Activated naive CD8-positive, alpha-beta T cell treated with anti-CD3 and anti-CD28 coated beads, Interleukin-2, amount 10 ng/mL, durations not matched to agents 7 days and 5 days (primary cell): ENCODE measurements around the gene TBXAS1. TPM values are rescaled to one million over a fixed set of nuclear protein-coding genes. Genes with fewer than 3 reads are reported as not detected.
"Not testable (repeated sequence)": the region's sequence is repeated elsewhere in the genome, so short reads cannot be mapped to it uniquely, and the experiment has no call there.

Experiments used
- ATAC-seq: fragments of 150-1000 bp; cut with Tn5 transposase; one replicate; pipeline ENCODE4 v1.10.0; 2021; ENCODE audit warnings: low read depth, moderate library complexity
- POLR2A ChIA-PET: fragments of 350-600 bp; sonication (Branson Sonifier 250); formaldehyde crosslinking; loops from one replicate; lab custom pipeline; 2021; ENCODE audit warnings: antibody characterized with exemption; lab: Charles Lee
- DNase-seq: peaks from one replicate; pipeline ENCODE4 v3.0.0; 2021
- H3K27ac Mint-ChIP-seq: one replicate; pipeline ENCODE4 v1.8.0; 2022; ENCODE audit warnings: mild to moderate bottlenecking, mixed read lengths
- H3K27me3 Mint-ChIP-seq: one replicate; pipeline ENCODE4 v1.8.0; 2022; ENCODE audit warnings: mild to moderate bottlenecking, moderate library complexity, mixed read lengths
- H3K36me3 Mint-ChIP-seq: one replicate; pipeline ENCODE4 v1.8.0; 2021; ENCODE audit warnings: mild to moderate bottlenecking, mixed read lengths
- H3K4me1 Mint-ChIP-seq: one replicate; pipeline ENCODE4 v1.8.0; 2021; ENCODE audit warnings: mixed read lengths
- H3K4me3 Mint-ChIP-seq: one replicate; pipeline ENCODE4 v1.8.0; 2022; ENCODE audit warnings: mild to moderate bottlenecking, moderate library complexity, mixed read lengths
- H3K9me3 Mint-ChIP-seq: one replicate; pipeline ENCODE4 v1.8.0; 2021; ENCODE audit warnings: mixed read lengths
- total RNA-seq, 2 experiments: library from RNA; stranded (reverse); gene quantifications; one replicate each; pipeline ENCODE4 v1.2.3, GENCODE V29; 2021

The TBXAS1 gene
- total RNA-seq, 2 experiments from 2014 or later: 2.1 to 3.0 TPM

DNA sequence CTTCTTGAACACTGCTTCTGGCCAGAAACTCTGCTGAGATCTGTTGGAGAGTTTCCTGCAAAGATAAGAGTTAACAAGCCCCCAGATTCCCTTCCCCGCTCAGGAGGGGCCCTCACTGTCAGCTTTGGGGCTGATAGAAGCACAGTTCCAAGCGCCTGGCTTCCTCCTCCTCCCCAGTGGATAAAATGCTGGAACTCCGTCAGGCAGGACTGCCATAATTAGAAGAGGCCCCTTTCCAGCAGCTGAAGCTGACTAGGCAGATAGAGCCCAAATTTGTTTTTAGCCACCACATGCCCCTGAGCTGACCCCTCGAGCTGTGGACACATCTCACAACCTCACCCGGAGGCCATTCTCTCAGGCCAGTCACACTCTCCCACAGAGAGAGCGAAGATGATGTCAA, 89.4 kb downstream of the TBXAS1 start:
- Mint-ChIP-seq H3K27ac (no peak overlapping the region), H3K4me3 (no peak overlapping the region), H3K4me1 (peaks cover 15% of the 10 kb centered on the region), H3K9me3 (peaks cover 2% of the 10 kb centered on the region), H3K27me3 (peaks cover 4% of the 10 kb centered on the region), H3K36me3 (peaks cover 2% of the 10 kb centered on the region)
- POLR2A ChIA-PET: no interaction called here
- DNase-seq: no peak
- ATAC-seq: no peak

- H3K9me3 Mint-ChIP-seq: peaks cover 2% of the 10 kb centered on the region
- H3K27me3 Mint-ChIP-seq: peaks cover 23% of the 10 kb centered on the region
- H3K4me1 Mint-ChIP-seq: no peaks in the 10 kb centered on the region
- DNase-seq (no peak), ATAC-seq (no peak)
- H3K27ac Mint-ChIP-seq: no peak overlapping the region
- H3K36me3 Mint-ChIP-seq: no peaks in the 10 kb centered on the region
- H3K4me3 Mint-ChIP-seq: no peak overlapping the region
- POLR2A ChIA-PET: no interaction called here
These were observed 94.0 kb downstream of the TBXAS1 start for GRCh38 chr7:139923090-139923489.

GRCh38 chr7:139924461-139924860, 95.4 kb downstream of the TBXAS1 start:
- H3K9me3 Mint-ChIP-seq: no peaks in the 10 kb centered on the region
- no peaks in the 10 kb centered on the region for H3K36me3 Mint-ChIP-seq
- DNase-seq: no peak
- H3K4me1 Mint-ChIP-seq: no peaks in the 10 kb centered on the region
- POLR2A ChIA-PET: no interaction called here
- no peak overlapping the region for H3K4me3 Mint-ChIP-seq
- ATAC-seq: no peak
- no peak overlapping the region for H3K27ac Mint-ChIP-seq
- peaks cover 28% of the 10 kb centered on the region for H3K27me3 Mint-ChIP-seq

- H3K9me3 Mint-ChIP-seq, H3K4me3 Mint-ChIP-seq, H3K27ac Mint-ChIP-seq, DNase-seq, H3K36me3 Mint-ChIP-seq, H3K4me1 Mint-ChIP-seq, ATAC-seq, POLR2A ChIA-PET: not testable (repeated sequence)
- peaks cover 31% of the 10 kb centered on the region for H3K27me3 Mint-ChIP-seq
These were observed 100.2 kb downstream of the TBXAS1 start for GRCh38 chr7:139929221-139929620.

- Mint-ChIP-seq H3K27ac (no peak overlapping the region), H3K4me1 (peaks cover 2% of the 10 kb centered on the region), H3K9me3 (no peaks in the 10 kb centered on the region), H3K4me3 (no peak overlapping the region), H3K27me3 (peaks cover 25% of the 10 kb centered on the region), H3K36me3 (no peaks in the 10 kb centered on the region)
- DNase-seq (no peak), ATAC-seq (no peak)
- POLR2A ChIA-PET: no interaction called here
These were observed 101.4 kb downstream of the TBXAS1 start for GRCh38 chr7:139930286-139930965.

- Mint-ChIP-seq H3K27ac (no peak overlapping the region), H3K9me3 (no peaks in the 10 kb centered on the region), H3K36me3 (no peaks in the 10 kb centered on the region), H3K4me1 (peaks cover 2% of the 10 kb centered on the region), H3K4me3 (no peak overlapping the region), H3K27me3 (peaks cover 19% of the 10 kb centered on the region)
- POLR2A ChIA-PET: interaction anchor here (0.5 kb wide), 1 partner anchor 630 kb away, joined by 4 read pairs; no protein-coding TSS in a partner anchor
- ATAC-seq (no peak), DNase-seq (no peak)
These were observed 102.3 kb downstream of the TBXAS1 start for GRCh38 chr7:139931190-139931934.

DNA sequence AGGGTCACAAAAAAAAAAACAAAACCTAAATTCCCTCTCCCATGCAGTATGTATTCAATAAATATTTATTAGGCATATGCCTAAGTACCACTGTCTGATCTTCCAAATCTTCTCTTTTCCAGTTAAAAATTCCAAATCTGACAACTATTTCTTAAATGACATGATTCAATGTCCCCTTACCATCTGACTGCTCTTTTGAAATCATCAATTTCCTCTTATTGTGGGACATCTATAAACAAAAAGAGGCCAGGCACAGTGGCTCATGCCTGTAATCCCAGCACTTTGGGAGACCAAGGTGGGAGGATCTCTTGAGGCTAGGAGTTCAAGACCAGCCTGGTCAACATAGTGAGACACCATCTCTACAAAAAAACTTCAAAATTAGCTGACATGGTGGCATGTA, 103.5 kb downstream of the TBXAS1 start:
- no peaks in the 10 kb centered on the region for H3K9me3 Mint-ChIP-seq

GRCh38 chr7:139936760-139937310, 107.8 kb downstream of the TBXAS1 start:
- no peak for DNase-seq
- H3K27ac Mint-ChIP-seq: no peak overlapping the region
- peaks cover 3% of the 10 kb centered on the region for H3K27me3 Mint-ChIP-seq
- peaks cover 7% of the 10 kb centered on the region for H3K4me1 Mint-ChIP-seq
- POLR2A ChIA-PET: interaction anchor here (0.6 kb wide), 1 partner anchor 530 kb away, joined by 6 read pairs; no protein-coding TSS in a partner anchor
- no peak for ATAC-seq
- no peak overlapping the region for H3K4me3 Mint-ChIP-seq
- H3K36me3 Mint-ChIP-seq: no peaks in the 10 kb centered on the region
- H3K9me3 Mint-ChIP-seq: no peaks in the 10 kb centered on the region

More for the DNA sequence above, 103.5 kb downstream of the TBXAS1 start:
- Mint-ChIP-seq H3K27ac (no peak overlapping the region), H3K4me1 (peaks cover 4% of the 10 kb centered on the region), H3K36me3 (no peaks in the 10 kb centered on the region), H3K4me3 (no peak overlapping the region), H3K27me3 (peaks cover 12% of the 10 kb centered on the region)
- ATAC-seq (no peak), DNase-seq (no peak)
- POLR2A ChIA-PET: no interaction called here

- Mint-ChIP-seq H3K4me1 (peaks cover 7% of the 10 kb centered on the region), H3K27me3 (peaks cover 6% of the 10 kb centered on the region), H3K36me3 (no peaks in the 10 kb centered on the region), H3K27ac (no peak overlapping the region), H3K9me3 (no peaks in the 10 kb centered on the region), H3K4me3 (no peak overlapping the region)
- POLR2A ChIA-PET: interaction anchor here (0.6 kb wide), 1 partner anchor 362 kb away, joined by 3 read pairs; no protein-coding TSS in a partner anchor
- no peak for DNase-seq
- ATAC-seq: no peak
These were observed 108.7 kb downstream of the TBXAS1 start for GRCh38 chr7:139937715-139938114.

- Mint-ChIP-seq H3K4me3 (no peak overlapping the region), H3K27me3 (peaks cover 6% of the 10 kb centered on the region), H3K36me3 (no peaks in the 10 kb centered on the region), H3K9me3 (peaks cover 3% of the 10 kb centered on the region), H3K4me1 (peaks cover 7% of the 10 kb centered on the region), H3K27ac (no peak overlapping the region)
- DNase-seq: no peak
- POLR2A ChIA-PET: no interaction called here
- peak; percentile 87 for ATAC-seq
These were observed 111.8 kb downstream of the TBXAS1 start for GRCh38 chr7:139940866-139941265.

GRCh38 chr7:139941421-139941820, 112.4 kb downstream of the TBXAS1 start:
- Mint-ChIP-seq H3K4me3 (no peak overlapping the region), H3K36me3 (peaks cover 2% of the 10 kb centered on the region), H3K9me3 (peaks cover 5% of the 10 kb centered on the region), H3K4me1 (peaks cover 7% of the 10 kb centered on the region), H3K27ac (no peak overlapping the region), H3K27me3 (peaks cover 6% of the 10 kb centered on the region)
- POLR2A ChIA-PET: no interaction called here
- DNase-seq (no peak), ATAC-seq (no peak)

GRCh38 chr7:139941866-139942265, 112.8 kb downstream of the TBXAS1 start:
- Mint-ChIP-seq H3K4me3 (no peak overlapping the region), H3K36me3 (peaks cover 2% of the 10 kb centered on the region), H3K9me3 (peaks cover 8% of the 10 kb centered on the region), H3K27me3 (peaks cover 6% of the 10 kb centered on the region), H3K27ac (no peak overlapping the region), H3K4me1 (peaks cover 7% of the 10 kb centered on the region)
- no peak for ATAC-seq
- POLR2A ChIA-PET: no interaction called here
- no peak for DNase-seq

- ATAC-seq (no peak), DNase-seq (no peak)
- no peak overlapping the region for H3K4me3 Mint-ChIP-seq
- POLR2A ChIA-PET: no interaction called here
- peaks cover 12% of the 10 kb centered on the region for H3K9me3 Mint-ChIP-seq
- H3K36me3 Mint-ChIP-seq: peaks cover 2% of the 10 kb centered on the region
- peaks cover 6% of the 10 kb centered on the region for H3K27me3 Mint-ChIP-seq
- peaks cover 5% of the 10 kb centered on the region for H3K4me1 Mint-ChIP-seq
- no peak overlapping the region for H3K27ac Mint-ChIP-seq
These were observed 113.6 kb downstream of the TBXAS1 start for GRCh38 chr7:139942636-139943035.
